D721Med (cell line): ENCODE measurements around the gene RDH14.

ENCODE experiments used
- DNase-seq: peaks from one replicate; pipeline ENCODE4 v3.0.0; 2011; ENCODE audit warnings: low spot score; ENCODE audit not compliant: insufficient read length
- FAIRE-seq: peaks from 2 replicates; lab custom pipeline; 2011; peaks lifted over from hg19 to GRCh38; lab: Jason Lieb, UNC
- CTCF ChIP-seq: IDR thresholded peaks from 2 replicates; pipeline ENCODE4 v1.5.1; 2012; ENCODE audit warnings: mild to moderate bottlenecking, control low read depth; ENCODE audit not compliant: insufficient read depth; ENCODE audit errors: missing control alignments

The RDH14 gene

GRCh38 chr2:18599509-18600254 is 39.2 kb upstream of the RDH14 start:
- no peak for FAIRE-seq
- TF ChIP-seq CTCF, result no peak
- DNase-seq, result no peak

- DNase-seq (no peak), FAIRE-seq (no peak)
- TF ChIP-seq CTCF, result no peak
Measured at GRCh38 chr2:18598848-18599484, 38.5 kb upstream of the RDH14 start.

GRCh38 chr2:18597618-18598017 is 37.2 kb upstream of the RDH14 start:
- FAIRE-seq (no peak), DNase-seq (no peak)
- no peak for TF ChIP-seq CTCF

- DNase-seq (no peak), FAIRE-seq (no peak)
- TF ChIP-seq CTCF, result no peak
Measured at GRCh38 chr2:18596993-18597392, 36.5 kb upstream of the RDH14 start.

GRCh38 chr2:18593496-18593895 is 33.0 kb upstream of the RDH14 start:
- DNase-seq (no peak), FAIRE-seq (no peak)
- TF ChIP-seq CTCF, result no peak

- no peak for TF ChIP-seq CTCF
- no peak for DNase-seq
- FAIRE-seq, result no peak
Measured at GRCh38 chr2:18592372-18592771, 31.9 kb upstream of the RDH14 start.

GRCh38 chr2:18589354-18589753 is 28.9 kb upstream of the RDH14 start, which contains the start of gene NT5C1B:
Gene NT5C1B (minus strand): TSS chr2:18589569. CDS start chr2:18589468, 101 bp downstream.
- DNase-seq (no peak), FAIRE-seq (no peak)
- no peak for TF ChIP-seq CTCF
